Large intestine (tissue), 3 donors: ENCODE results near the gene DBNDD2. TPM values are rescaled to one million over a fixed set of nuclear protein-coding genes. Genes with fewer than 3 reads are reported as not detected.
A peak's percentile ranks its signal among the peaks of the same experiment; 100 is the strongest.

ENCODE experiments used
- DNase-seq, 2 donors: peaks; one replicate each; pipeline versions ENCODE4 v3.0.0 to v3.0.0-alpha.2; 2013
- H3K27ac ChIP-seq: one replicate; pipeline ENCODE4 v1.5.1; 2013; ENCODE audit warnings: low read length
- H3K27me3 ChIP-seq: 2 replicates; pipeline ENCODE4 v1.6.1; 2013; ENCODE audit warnings: low read length; ENCODE audit not compliant: control insufficient read depth, insufficient read depth
- H3K36me3 ChIP-seq: 2 replicates; pipeline ENCODE4 v1.6.1; 2013; ENCODE audit warnings: low read length; ENCODE audit not compliant: control insufficient read depth, insufficient read depth
- H3K4me1 ChIP-seq: one replicate; pipeline ENCODE4 v1.6.1; 2013; ENCODE audit warnings: low read length; ENCODE audit not compliant: control insufficient read depth, insufficient read depth
- H3K4me3 ChIP-seq: one replicate; pipeline ENCODE4 v1.5.1; 2013; ENCODE audit warnings: low read length
- H3K9me3 ChIP-seq: one replicate; pipeline ENCODE4 v1.6.1; 2013; ENCODE audit warnings: mild to moderate bottlenecking, low read depth, low read length, moderate library complexity; ENCODE audit not compliant: control insufficient read depth
- WGBS: methylation state at CpG from one replicate; pipeline ENCODE4 v1.1.5; 2013; ENCODE audit warnings: low lambda C conversion rate; ENCODE audit not compliant: insufficient coverage; 5-methylcytosine and 5-hydroxymethylcytosine counted together
- polyA plus RNA-seq: library from polyadenylated mRNA; unstranded; fragments of 120-200 nt; gene quantifications from one replicate; pipeline ENCODE4 v1.2.1, GENCODE V29; 2013

Gene DBNDD2
- polyA plus RNA-seq, 1 donor = 36.1 TPM

DNA sequence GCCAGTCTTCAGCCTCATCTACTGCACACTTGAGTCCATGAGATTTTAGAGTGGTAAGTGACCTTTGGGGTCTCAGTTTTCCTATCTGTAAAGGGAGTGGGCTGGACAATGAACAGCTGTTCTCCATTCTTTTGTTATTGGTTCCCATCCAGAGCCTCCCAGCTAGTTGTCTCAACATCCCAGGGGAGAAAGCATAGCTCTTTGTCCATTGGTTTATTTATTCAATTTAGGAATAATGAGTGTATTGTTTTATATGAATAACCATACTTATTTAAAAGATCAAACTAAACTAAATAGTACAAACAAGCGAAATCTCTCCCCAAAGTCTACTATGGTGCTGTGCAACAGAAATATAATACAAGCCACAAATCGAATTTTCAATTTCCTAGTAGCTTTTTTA, 21.5 kb downstream of the DBNDD2 start:
- no peaks in the 10 kb centered on the region for H3K27me3 ChIP-seq
- H3K36me3 ChIP-seq = peaks cover 18% of the 10 kb centered on the region
- WGBS = 80% methylated on average over 1 of the region's 2 CpGs

DNA sequence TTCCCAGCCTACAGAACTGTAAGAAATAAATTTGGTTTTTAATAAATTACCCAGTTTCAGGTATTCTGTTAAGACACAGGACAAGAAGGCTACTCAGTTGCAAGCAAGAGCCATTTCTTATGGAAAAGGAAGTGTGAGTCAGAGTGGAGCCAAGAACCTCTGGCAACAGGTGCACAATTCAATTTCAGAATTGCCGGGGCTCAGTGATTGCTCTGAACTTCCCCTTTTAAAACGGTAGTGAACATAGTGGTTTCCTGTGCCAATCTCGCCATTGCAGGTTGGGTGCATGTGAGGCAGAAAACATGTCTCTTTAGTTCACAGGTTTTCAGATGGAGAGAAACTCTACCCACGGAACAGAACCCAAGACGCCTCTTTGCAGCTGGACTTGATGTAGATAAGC, 24.2 kb downstream of the DBNDD2 start:
- Histone ChIP-seq H3K36me3 (peaks cover 5% of the 10 kb centered on the region), H3K27me3 (no peaks in the 10 kb centered on the region), H3K4me1 (peaks cover 6% of the 10 kb centered on the region), H3K4me3 (no peak overlapping the region), H3K27ac (no peak overlapping the region), H3K9me3 (no peaks in the 10 kb centered on the region)
- no peak for DNase-seq
- no CpG with 5 or more reads among the region's 5 CpGs for WGBS

More for the DNA sequence above, 21.5 kb downstream of the DBNDD2 start:
- Histone ChIP-seq H3K4me3 (no peak overlapping the region), H3K27ac (no peak overlapping the region), H3K9me3 (no peaks in the 10 kb centered on the region), H3K4me1 (peaks cover 15% of the 10 kb centered on the region)
- DNase-seq = no peak

DNA sequence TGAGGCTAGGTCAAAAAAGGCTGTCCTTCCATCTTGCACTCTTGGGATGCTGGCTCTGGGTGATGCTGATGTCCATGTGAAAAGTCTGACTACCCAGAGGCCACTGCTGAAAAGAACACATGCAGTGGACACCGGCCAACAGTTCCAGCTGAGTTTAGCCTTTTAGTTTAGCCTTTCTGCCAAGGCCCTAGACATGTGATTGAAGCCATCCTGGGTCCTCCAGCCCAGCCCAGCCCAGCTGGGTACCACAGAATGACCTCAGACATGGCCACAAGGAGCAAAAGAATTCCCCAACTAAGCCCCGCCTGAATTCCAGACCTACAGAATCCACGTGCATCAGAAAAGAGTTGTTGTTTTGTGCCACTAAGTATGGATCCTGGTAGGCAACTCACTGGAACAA, 25.2 kb downstream of the DBNDD2 start:
- no peaks in the 10 kb centered on the region for H3K27me3 ChIP-seq
- H3K9me3 ChIP-seq = no peaks in the 10 kb centered on the region
- no peaks in the 10 kb centered on the region for H3K4me1 ChIP-seq
- no peak overlapping the region for H3K27ac ChIP-seq
- no peak for DNase-seq
- no CpG with 5 or more reads among the region's 3 CpGs for WGBS
- H3K36me3 ChIP-seq = peaks cover 5% of the 10 kb centered on the region
- no peak overlapping the region for H3K4me3 ChIP-seq

DNA sequence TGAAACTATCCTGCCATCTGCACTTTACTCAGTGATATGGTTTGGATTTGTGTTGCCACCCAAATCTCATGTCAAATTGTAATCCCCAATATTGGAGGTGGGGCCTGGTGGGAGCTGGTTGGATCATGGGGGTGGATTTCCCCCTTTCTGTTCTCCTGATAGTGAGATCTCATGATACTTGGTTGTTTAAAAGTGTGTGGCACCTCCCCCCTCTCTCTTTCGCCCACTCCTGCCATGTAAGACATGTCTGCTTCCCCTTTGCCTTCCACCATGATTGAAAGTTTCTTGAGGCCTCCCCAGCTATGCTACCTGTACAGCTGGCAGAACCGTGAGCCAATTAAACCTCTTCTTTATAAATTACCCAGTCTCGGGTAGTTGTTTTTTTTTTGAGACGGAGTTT, 25.9 kb downstream of the DBNDD2 start:
- H3K27me3 ChIP-seq = no peaks in the 10 kb centered on the region
- no peak overlapping the region for H3K4me3 ChIP-seq
- H3K27ac ChIP-seq = no peak overlapping the region
- no CpG with 5 or more reads among the region's 4 CpGs for WGBS
- H3K4me1 ChIP-seq = no peaks in the 10 kb centered on the region
- H3K9me3 ChIP-seq = no peaks in the 10 kb centered on the region
- DNase-seq = no peak
- H3K36me3 ChIP-seq = peaks cover 5% of the 10 kb centered on the region

DNA sequence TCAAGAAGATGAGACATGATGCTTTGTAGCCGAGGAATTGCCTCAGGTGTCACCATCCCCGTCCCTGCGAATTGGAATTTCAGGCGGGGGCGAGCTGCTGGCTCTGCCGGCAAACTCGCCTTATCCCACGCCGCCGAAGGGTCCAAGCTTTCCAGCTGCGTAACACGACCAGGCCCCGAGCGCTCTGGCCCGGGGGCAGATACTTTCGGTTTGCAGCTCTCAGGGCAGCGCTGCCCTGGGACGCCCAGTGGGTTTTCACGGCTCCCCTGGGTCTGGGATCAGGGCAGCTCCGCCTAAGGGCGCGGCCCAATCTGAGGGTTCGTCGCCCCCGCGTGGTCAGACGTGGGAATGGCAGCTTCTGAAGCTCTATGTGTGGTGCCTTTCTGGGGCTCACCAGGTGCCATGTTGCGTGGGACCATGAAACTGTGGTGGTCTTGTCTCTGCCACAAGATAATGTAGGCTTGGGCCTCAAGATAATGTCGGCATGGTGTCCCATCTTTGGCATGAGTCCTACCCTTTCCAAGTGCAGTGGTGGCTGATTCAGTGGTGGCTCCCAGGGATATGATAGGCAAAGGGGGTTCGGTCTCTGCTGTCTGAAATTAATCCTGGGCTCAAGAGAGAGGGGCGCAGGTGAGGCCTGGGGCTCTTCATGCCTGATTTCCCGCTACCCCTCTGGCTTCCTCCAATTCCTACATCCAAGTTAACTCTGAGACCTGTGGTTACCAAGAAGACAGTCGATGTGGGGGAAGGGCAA, 28.8 kb downstream of the DBNDD2 start:
- Histone ChIP-seq H3K4me3 (peak overlapping the region; percentile 70), H3K4me1 (peaks cover 5% of the 10 kb centered on the region), H3K27ac (peak overlapping the region; percentile 28), H3K9me3 (no peaks in the 10 kb centered on the region), H3K36me3 (peaks cover 5% of the 10 kb centered on the region), H3K27me3 (no peaks in the 10 kb centered on the region)
- DNase-seq = peak; percentile 79 to 83
- WGBS = no CpG with 5 or more reads among the region's 33 CpGs

DNA sequence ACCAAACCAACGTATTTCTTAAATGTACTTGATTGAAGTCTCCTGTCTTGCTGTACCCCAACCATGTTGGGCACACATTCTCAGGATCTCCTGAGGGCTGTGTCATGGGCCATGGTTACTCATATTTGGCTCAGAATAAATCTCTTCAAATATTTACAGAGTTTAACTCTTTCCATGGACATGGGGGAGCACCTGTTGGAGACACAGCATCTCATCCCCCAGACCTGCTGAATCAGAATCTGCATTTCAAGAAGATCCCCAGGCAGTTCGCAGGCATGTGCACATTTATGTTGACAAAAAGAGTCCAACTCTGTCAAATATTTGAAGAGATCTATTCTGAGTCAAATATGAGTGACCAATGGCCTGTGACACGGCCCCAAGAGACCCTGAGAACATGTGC, 32.3 kb downstream of the DBNDD2 start:
- Histone ChIP-seq H3K4me1 (peaks cover 8% of the 10 kb centered on the region), H3K9me3 (no peaks in the 10 kb centered on the region), H3K27ac (no peak overlapping the region), H3K4me3 (no peak overlapping the region), H3K27me3 (no peaks in the 10 kb centered on the region), H3K36me3 (no peaks in the 10 kb centered on the region)
- 83% methylated on average over 1 of the region's 3 CpGs for WGBS
- no peak for DNase-seq

DNA sequence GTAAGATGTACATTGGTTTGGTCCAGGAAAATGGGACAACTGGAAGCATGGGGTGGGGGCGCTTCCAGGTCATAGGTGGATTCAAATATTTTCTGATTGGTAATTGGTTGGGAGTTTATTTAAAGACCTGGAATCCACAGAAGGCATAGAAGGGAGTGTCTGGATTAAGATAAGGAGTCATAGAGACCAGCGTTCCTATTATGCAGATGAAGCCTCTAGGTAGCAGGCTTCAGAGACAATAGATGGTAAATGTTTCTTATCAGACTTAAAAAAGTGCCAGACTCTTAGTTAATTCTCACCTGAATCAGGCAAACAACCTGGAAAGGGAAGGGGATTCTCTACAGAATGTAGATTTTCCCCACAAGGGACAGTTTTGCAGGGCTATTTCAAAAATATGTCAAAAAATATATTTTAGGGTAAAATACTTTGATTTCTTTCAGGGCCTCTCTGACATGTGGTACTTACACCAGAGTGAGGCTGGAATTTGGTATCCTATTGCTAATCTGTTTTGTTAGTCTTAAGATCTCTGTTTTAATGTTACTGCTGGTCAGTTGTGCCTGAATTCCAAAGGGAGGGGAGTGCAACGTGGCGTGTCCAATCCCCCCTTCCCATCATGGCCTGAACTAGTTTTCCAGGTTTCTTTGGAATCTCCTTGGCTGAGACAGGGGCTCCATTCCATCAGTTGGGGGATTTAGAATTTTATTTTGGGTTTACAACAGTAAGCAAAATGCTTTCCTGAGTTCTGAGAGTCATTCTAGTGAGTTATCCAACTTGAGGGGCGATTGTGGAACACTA, 33.0 kb downstream of the DBNDD2 start:
- Histone ChIP-seq H3K9me3 (no peaks in the 10 kb centered on the region), H3K4me1 (peaks cover 8% of the 10 kb centered on the region), H3K27me3 (no peaks in the 10 kb centered on the region), H3K36me3 (no peaks in the 10 kb centered on the region), H3K27ac (no peak overlapping the region), H3K4me3 (no peak overlapping the region)
- WGBS = no CpG with 5 or more reads among the region's 5 CpGs
- no peak for DNase-seq

DNA sequence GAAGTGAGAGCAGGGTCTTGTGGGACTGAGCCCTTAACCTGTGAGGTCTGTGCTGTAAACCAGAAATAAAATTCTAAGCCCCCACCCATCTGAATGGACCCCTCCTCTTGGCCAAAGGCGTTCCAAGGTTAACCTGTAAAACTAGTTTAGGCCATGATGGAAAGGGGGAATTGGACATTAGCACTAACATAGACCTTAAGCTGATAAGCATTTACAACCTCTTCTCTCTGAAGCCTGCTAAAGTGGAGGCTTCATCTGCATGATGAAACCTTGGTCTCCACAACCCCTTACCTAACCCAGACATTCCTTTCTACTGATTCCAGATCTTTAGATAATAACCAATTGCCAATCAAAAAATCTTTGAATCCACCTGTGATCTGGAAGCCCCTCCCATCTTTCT, 33.7 kb downstream of the DBNDD2 start:
- no CpG with 5 or more reads among the region's 1 CpG for WGBS
- no peaks in the 10 kb centered on the region for H3K9me3 ChIP-seq

DNA sequence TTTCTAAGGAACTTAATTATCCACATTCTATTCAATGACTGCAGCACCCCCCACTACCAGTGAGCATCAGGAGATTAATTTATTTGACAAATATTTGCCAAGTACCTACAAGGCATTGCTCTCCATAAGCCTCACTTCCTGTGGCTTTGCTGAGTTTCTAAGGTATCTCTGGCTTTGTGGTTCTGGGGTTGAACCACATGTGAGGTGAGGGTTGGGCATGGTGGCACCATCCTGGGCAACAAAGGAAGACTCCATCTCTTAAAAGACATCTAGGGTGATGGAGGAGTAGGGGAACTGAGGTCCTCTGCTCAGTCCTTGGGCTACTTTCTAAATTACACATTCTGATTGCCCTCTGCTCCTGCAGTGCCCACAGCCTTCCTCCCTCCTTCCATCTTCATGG, 36.0 kb downstream of the DBNDD2 start:
- no peaks in the 10 kb centered on the region for H3K27me3 ChIP-seq
- H3K9me3 ChIP-seq = no peaks in the 10 kb centered on the region
- no peaks in the 10 kb centered on the region for H3K36me3 ChIP-seq
- H3K4me1 ChIP-seq = peaks cover 8% of the 10 kb centered on the region
- no peak overlapping the region for H3K27ac ChIP-seq
- no peak overlapping the region for H3K4me3 ChIP-seq
- no peak for DNase-seq

More for the DNA sequence above, 33.7 kb downstream of the DBNDD2 start:
- peaks cover 8% of the 10 kb centered on the region for H3K4me1 ChIP-seq
- H3K36me3 ChIP-seq = no peaks in the 10 kb centered on the region
- H3K27ac ChIP-seq = no peak overlapping the region
- peak; percentile 39 to 53 for DNase-seq
- H3K4me3 ChIP-seq = no peak overlapping the region
- no peaks in the 10 kb centered on the region for H3K27me3 ChIP-seq

DNA sequence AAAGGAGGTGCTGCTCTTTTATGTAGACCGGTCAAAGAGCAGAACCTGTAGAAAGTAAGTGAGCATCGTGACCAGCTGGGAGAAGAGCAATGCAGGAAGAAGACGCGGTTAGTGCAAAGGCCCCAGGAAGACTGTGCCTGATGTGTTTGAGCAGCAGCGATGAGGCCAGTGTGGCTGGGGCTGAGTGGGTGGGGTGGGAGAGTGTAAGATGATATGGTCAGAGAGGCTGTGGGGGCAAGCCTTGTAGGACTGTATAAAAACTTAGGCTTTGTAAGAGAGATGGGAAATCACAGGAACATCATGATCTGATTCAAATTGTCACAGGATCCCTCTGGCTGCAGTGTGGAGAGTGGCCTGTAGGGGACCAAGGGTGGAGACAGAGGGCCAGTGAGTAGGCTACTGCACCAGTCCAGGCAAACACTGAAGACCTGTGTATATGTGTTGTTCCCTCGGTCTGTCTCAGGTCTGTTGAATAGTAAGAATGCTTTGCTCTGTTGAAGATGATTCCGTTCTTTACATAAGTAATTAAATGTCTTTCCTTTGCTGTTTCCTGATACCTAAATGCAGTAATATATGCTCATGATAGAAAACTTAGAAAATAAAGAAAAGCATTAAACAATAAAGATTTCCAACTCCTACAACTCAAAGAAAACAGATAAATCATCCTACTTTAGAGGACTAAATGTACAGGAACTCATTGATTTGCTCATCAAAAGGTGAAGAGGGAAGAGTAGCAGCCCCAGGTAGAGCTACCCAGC, 37.9 kb downstream of the DBNDD2 start:
- no peaks in the 10 kb centered on the region for H3K9me3 ChIP-seq
- no CpG with 5 or more reads among the region's 7 CpGs for WGBS
- peaks cover 11% of the 10 kb centered on the region for H3K4me1 ChIP-seq
- no peak overlapping the region for H3K4me3 ChIP-seq
- H3K27ac ChIP-seq = no peak overlapping the region
- H3K27me3 ChIP-seq = no peaks in the 10 kb centered on the region
- no peak for DNase-seq
- H3K36me3 ChIP-seq = no peaks in the 10 kb centered on the region
